Psoas muscle (tissue), 8 donors: ENCODE data around the gene CHD5. TPM values are rescaled to one million over a fixed set of nuclear protein-coding genes. Genes with fewer than 3 reads are reported as not detected.

Experiments used
- ATAC-seq, 4 donors: fragments of 200-7000 bp; cut with Tn5 transposase; one replicate each; pipeline ENCODE4 v1.9.1; 2020; ENCODE audit warnings: moderate library complexity in 3 of 4, mild to moderate bottlenecking in 2 of 4
- DNase-seq, 2 donors: peaks; one replicate each; pipeline ENCODE4 v3.0.0-alpha.2; 2020
- H3K27ac ChIP-seq: fragments of 200-600 bp; one replicate; pipeline ENCODE4 v1.8.0; 2022
- H3K27me3 ChIP-seq, 3 donors: fragments of 200-600 bp in 1 of 3; one replicate each; pipeline versions ENCODE4 v1.6.1 to v1.8.0; 2013 to 2022; ENCODE audit warnings: low read length in 2 of 3, mild to moderate bottlenecking in 2 of 3, moderate library complexity in 1 of 3; ENCODE audit not compliant: insufficient read depth in 3 of 3
- H3K36me3 ChIP-seq, 2 donors: fragments of 200-600 bp in 1 of 2; one replicate each; pipeline versions ENCODE4 v1.6.1 to v1.8.0; 2013 to 2022; ENCODE audit warnings: low read depth in 1 of 2, mild to moderate bottlenecking in 1 of 2, moderate library complexity in 1 of 2; ENCODE audit not compliant: insufficient read depth in 1 of 2
- H3K4me1 ChIP-seq: fragments of 200-600 bp; one replicate; pipeline ENCODE4 v1.8.0; 2022
- H3K4me3 ChIP-seq: fragments of 200-600 bp; one replicate; pipeline ENCODE4 v1.8.0; 2022; ENCODE audit warnings: mild to moderate bottlenecking
- H3K9me3 ChIP-seq: fragments of 200-600 bp; one replicate; pipeline ENCODE4 v1.8.0; 2022
- WGBS, 3 donors: extraction: QIAGEN DNeasy Blood & Tissue Kit; methylation state at CpG; one replicate each; pipeline versions ENCODE4 v1.1.6 to v1.1.7; 2013; 5-methylcytosine and 5-hydroxymethylcytosine counted together
- intact Hi-C, 2 donors: fragments of 100-400 bp; cut with DNase I; formaldehyde crosslinking; loops; one replicate each; pipeline versions ENCODE4 v1.11.0 to v1.14.2; 2022
- long read RNA-seq, 2 donors: library from polyadenylated mRNA; unstranded; transcript quantifications; one replicate each; pipeline ENCODE4 v2.0.0, GENCODE V29; 2021
- polyA plus RNA-seq, 3 donors: library from polyadenylated mRNA; stranded (reverse); fragments of 200-250 nt; gene quantifications; one replicate each; pipeline ENCODE4 v1.2.3, GENCODE V29; 2013
- total RNA-seq, 4 donors: library from RNA; stranded (reverse); fragmentation: NEBNext Ultra II Directional in 2 of 4; extraction: Animal tissue kit (Norgen Biotek cat#: 25700) in 2 of 4; gene quantifications; one replicate each; pipeline versions ENCODE4 v1.2.1 to v1.2.4, GENCODE V29; 2021 to 2023
- TF ChIP-seq, protein P1 (sequence below): fragments of 200-600 bp; IDR thresholded peaks from one replicate; pipeline ENCODE4 v1.8.0; 2022; ENCODE audit warnings: antibody characterized with exemption
- donor health status: healthy with polysubstance abuse.
- donor health status: DM: no; HTN: no; CAD: no; lungs with moderate emphysema.
- donor health status: Bipolar disorder and iron deficiency.
- donor health status: healthy.
- donor health status: DM: yes; HTN: yes; CAD: no.
- donor health status: DM: no; HTN: no; CAD: no.
- donor health status: DM: no; HTN: no; CAD: no.
- donor health status: DM: yes; HTN: yes; CAD: no.

CHD5 gene
- under 1 TPM in 2 of 4 donors, not detected in 2; 0.24 to 0.25 TPM for total RNA-seq
- under 1 TPM; 0.03 to 0.38 (median 0.17) TPM for polyA plus RNA-seq
- long read RNA-seq, donor 1, result 0 reads
- long read RNA-seq, donor 2, result 0 reads

DNA sequence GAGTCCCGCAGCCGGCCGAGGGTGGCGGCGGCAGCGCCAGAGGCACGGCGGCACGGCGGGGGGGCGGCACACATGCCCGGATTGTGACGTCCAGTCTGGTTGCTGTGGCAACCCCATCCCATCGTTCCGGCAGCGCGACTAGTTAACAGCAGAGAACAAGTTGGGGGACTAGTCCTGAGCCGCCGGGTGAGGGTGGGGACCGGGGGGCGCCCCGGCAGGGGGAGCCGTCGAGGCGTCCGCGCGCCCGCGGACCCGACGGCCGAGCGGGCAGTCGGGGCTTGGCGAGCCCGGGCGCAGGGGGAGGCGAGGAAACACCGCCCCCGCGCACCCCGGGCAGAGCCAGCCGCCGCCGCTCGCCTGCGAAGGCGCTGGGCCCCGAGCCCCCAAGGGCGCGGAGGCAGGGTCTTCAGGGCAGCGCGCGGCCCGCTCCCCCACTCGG is at the start of gene CHD5:
Gene CHD5, minus strand, starts transcription at position 54 of the 439 bp plus-strand sequence. CDS start 298 bp downstream, outside the sequence.
- H3K36me3 ChIP-seq, result peaks cover 0 to 8% of the 10 kb centered on the region in 2 donors
- no peaks in the 10 kb centered on the region for H3K9me3 ChIP-seq
- H3K4me1 ChIP-seq, result peaks cover 13% of the 10 kb centered on the region
- peak within 1 kb of the TSS; percentile 38 for H3K4me3 ChIP-seq
- ATAC-seq (no peak), DNase-seq (no peak)
- 0 to 1% (median 0%) methylated on average over 31 to 57 of the region's 57 CpGs for WGBS, 3 donors
- TF ChIP-seq, protein P1, sequence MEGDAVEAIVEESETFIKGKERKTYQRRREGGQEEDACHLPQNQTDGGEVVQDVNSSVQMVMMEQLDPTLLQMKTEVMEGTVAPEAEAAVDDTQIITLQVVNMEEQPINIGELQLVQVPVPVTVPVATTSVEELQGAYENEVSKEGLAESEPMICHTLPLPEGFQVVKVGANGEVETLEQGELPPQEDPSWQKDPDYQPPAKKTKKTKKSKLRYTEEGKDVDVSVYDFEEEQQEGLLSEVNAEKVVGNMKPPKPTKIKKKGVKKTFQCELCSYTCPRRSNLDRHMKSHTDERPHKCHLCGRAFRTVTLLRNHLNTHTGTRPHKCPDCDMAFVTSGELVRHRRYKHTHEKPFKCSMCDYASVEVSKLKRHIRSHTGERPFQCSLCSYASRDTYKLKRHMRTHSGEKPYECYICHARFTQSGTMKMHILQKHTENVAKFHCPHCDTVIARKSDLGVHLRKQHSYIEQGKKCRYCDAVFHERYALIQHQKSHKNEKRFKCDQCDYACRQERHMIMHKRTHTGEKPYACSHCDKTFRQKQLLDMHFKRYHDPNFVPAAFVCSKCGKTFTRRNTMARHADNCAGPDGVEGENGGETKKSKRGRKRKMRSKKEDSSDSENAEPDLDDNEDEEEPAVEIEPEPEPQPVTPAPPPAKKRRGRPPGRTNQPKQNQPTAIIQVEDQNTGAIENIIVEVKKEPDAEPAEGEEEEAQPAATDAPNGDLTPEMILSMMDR, result no peak
- no peak within 1 kb of the TSS for H3K27ac ChIP-seq
- peaks cover 0 to 64% (median 22%) of the 10 kb centered on the region in 3 donors for H3K27me3 ChIP-seq
- intact Hi-C loops, result no loop called here

DNA sequence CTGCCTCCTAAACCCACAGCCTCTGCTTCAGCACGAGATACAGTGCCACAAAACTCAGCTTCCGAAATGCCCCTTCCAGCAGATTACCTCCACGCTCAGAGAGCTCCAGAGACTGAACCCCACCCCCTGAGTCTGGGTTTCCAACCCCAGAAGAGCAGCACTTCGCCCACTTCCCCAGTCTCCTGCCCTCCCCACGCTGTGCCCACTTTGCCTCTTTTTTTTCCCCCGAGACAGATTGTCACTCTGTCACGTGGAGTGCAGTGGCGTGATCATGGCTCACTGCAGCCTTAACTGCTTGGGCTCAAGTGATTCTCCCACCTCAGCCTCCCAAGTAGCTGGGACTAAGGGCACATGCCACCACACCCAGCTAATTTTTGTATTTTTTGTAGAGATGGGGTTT is 45.5 kb upstream of the CHD5 start:
- intact Hi-C loops, result no loop called here
- Histone ChIP-seq H3K9me3 (no peaks in the 10 kb centered on the region), H3K4me1 (peaks cover 14% of the 10 kb centered on the region), H3K36me3 (peaks cover 2 to 87% of the 10 kb centered on the region in 2 donors), H3K27me3 (no peaks in the 10 kb centered on the region), H3K27ac (no peak overlapping the region), H3K4me3 (no peak overlapping the region)
- TF ChIP-seq, protein P1, result no peak
- DNase-seq, result no peak
- no peak for ATAC-seq
- 89 to 90% (median 90%) methylated on average over 8 of the region's 8 CpGs for WGBS, 3 donors

GRCh38 chr1:6224718-6225117 is 44.6 kb upstream of the CHD5 start:
- TF ChIP-seq, protein P1, result no peak
- Histone ChIP-seq H3K27me3 (no peaks in the 10 kb centered on the region), H3K36me3 (peaks cover 2 to 78% of the 10 kb centered on the region in 2 donors), H3K27ac (no peak overlapping the region), H3K4me1 (peaks cover 14% of the 10 kb centered on the region), H3K9me3 (no peaks in the 10 kb centered on the region), H3K4me3 (no peak overlapping the region)
- ATAC-seq, result no peak
- intact Hi-C loops, result no loop called here
- peak in 1 of 2 donors; percentile 38 for DNase-seq
- 74 to 84% (median 80%) methylated on average over 15 of the region's 15 CpGs for WGBS, 3 donors

DNA sequence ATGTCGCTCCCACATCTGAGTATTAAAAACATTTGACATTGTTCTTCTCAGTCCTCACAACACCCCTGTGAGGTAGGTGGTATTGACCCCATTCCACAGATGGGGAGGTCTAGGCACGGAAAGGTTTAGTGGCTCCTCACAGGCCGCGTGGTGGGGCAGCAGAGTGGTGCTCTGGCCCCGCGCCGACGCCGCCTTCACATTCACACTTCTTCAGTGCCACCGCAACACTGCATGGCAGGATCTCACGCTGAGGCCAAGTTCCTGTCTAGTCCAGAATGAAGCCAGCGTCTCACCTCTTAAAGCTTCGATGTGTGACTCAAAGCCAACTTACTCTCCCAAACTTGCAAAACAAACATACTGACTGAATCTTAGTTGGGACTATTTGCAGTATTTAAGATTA is 43.5 kb upstream of the CHD5 start:
- H3K4me1 ChIP-seq, result peaks cover 14% of the 10 kb centered on the region
- no peak for ATAC-seq

More for the DNA sequence above, 43.5 kb upstream of the CHD5 start:
- Histone ChIP-seq H3K4me3 (no peak overlapping the region), H3K36me3 (peaks cover 2 to 70% of the 10 kb centered on the region in 2 donors), H3K27me3 (no peaks in the 10 kb centered on the region), H3K27ac (no peak overlapping the region), H3K9me3 (no peaks in the 10 kb centered on the region)
- intact Hi-C loops, result no loop called here
- TF ChIP-seq, protein P1, result no peak
- no peak for DNase-seq
- 96 to 98% (median 97%) methylated on average over 13 of the region's 13 CpGs for WGBS, 3 donors
